Lower leg skin (tissue), 3 donors: ENCODE measurements around the gene SCPEP1.

Experiments used
- POLR2A ChIP-seq, 2 donors: fragments of 450-650 bp; IDR thresholded peaks; one replicate each; pipeline ENCODE4 v1.6.1; 2016 to 2017; ENCODE audit warnings: antibody characterized with exemption in 2 of 2, mild to moderate bottlenecking in 1 of 2, moderate library complexity in 1 of 2
- TF ChIP-seq, protein P1 (sequence below), 3 donors: fragments of 450-650 bp; IDR thresholded peaks; one replicate each; pipeline ENCODE4 v1.5.1; 2016; ENCODE audit warnings: antibody characterized with exemption in 3 of 3, mild to moderate bottlenecking in 3 of 3, moderate library complexity in 2 of 3

DNA sequence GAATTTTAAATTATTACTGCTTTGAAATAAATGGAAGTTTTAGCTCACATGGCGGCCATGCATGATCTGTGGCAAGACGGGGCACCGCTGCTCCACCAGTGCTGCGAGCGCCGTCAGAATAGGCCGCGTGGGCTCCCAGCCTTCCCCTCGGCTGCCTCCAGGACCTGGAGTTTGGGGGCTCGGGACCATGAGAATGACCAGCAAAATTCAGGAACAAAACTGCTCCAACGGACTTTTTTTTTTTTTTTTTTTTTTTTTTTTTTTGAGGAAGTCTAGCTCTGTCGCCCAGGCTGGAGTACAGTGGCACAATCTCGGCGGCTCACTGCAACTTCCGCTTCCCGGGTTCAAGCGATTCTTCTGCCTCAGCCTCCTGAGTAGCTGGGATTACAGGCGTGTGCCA lies 68.8 kb downstream of the SCPEP1 start:
- TF ChIP-seq POLR2A (IDR thresholded peaks at IDR 0.05), result no peak
- TF ChIP-seq, protein P1, sequence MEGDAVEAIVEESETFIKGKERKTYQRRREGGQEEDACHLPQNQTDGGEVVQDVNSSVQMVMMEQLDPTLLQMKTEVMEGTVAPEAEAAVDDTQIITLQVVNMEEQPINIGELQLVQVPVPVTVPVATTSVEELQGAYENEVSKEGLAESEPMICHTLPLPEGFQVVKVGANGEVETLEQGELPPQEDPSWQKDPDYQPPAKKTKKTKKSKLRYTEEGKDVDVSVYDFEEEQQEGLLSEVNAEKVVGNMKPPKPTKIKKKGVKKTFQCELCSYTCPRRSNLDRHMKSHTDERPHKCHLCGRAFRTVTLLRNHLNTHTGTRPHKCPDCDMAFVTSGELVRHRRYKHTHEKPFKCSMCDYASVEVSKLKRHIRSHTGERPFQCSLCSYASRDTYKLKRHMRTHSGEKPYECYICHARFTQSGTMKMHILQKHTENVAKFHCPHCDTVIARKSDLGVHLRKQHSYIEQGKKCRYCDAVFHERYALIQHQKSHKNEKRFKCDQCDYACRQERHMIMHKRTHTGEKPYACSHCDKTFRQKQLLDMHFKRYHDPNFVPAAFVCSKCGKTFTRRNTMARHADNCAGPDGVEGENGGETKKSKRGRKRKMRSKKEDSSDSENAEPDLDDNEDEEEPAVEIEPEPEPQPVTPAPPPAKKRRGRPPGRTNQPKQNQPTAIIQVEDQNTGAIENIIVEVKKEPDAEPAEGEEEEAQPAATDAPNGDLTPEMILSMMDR (IDR thresholded peaks at IDR 0.05), result no peak
